Body of pancreas (tissue), 4 donors: ENCODE data around the gene CCDC91.

Experiments
- CTCF ChIP-seq, 7 experiments: fragments of 450-650 bp in 4 of 7; fragments of 200-600 bp in 3 of 7; sonication (generic) in 3 of 7; IDR thresholded peaks; one replicate each; pipeline ENCODE4 v1.5.1; 2016 to 2019; ENCODE audit warnings: antibody characterized with exemption in 7 of 7
- POLR2A ChIP-seq, 3 donors: fragments of 450-650 bp; IDR thresholded peaks; one replicate each; pipeline ENCODE4 v1.6.1; 2016; ENCODE audit warnings: antibody characterized with exemption in 3 of 3, mild to moderate bottlenecking in 2 of 3

- TF ChIP-seq CTCF (IDR thresholded peaks at IDR 0.05) (no peak), POLR2A (IDR thresholded peaks at IDR 0.05) (no peak)
Observed at GRCh38 chr12:28578833-28579252, 388.6 kb downstream of the CCDC91 start.
